ENCODE results near the gene SPPL3. TPM values are rescaled to one million over a fixed set of nuclear protein-coding genes. Genes with fewer than 3 reads are reported as not detected.

The SPPL3 gene
- polyA plus RNA-seq, 10 donors, result 47.1 to 69.0 (median 54.8) TPM

DNA sequence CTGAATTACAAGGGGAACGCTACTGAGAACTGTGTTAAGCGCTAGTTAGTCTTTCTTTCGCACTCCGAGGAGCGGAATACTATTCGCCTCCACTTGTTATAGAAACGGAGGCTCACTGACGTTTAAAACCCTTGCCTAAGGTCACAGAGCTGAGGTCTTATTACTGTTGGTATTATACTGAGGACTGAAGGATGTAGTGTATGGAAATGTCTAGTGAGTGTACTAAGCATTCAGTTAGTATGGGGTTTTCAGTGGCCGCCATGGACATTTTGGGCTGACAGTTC lies 177.7 kb downstream of the SPPL3 start:
- DNase-seq, result no peak

- peak; percentile 82 to 95 (median 91) for DNase-seq
Observed at GRCh38 chr12:120725659-120726509, 178.3 kb downstream of the SPPL3 start, which contains the start of gene ACADS. TSS of gene ACADS (plus strand) at chr12:120725826. CDS start at chr12:120725886, 60 bp downstream.

- DNase-seq, result no peak
Observed at GRCh38 chr12:120725151-120725658, 179.0 kb downstream of the SPPL3 start.

DNA sequence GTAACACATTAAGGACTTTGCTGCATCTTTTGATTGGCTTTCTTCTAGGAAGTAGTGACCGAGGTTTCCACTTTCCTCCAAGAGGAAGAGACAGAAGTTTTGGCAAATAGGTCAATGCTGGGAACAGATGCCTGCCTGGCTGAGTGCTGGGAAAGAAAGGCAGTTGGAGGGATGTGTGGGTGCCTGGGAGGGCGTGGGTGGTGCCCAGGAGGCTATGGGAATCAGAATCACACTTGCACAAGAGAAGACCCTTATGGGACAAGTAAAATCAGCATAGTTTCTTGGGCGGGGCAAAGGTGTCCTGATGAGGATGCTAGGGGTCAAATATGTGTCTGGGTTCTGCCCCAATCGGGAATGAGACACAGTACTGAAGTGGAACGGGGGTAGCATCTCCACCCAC lies 179.4 kb downstream of the SPPL3 start:
- no peak for DNase-seq

- DNase-seq, result no peak
Observed at GRCh38 chr12:120722784-120723183, 181.4 kb downstream of the SPPL3 start.

GRCh38 chr12:120721866-120722265 lies 182.3 kb downstream of the SPPL3 start:
- no peak for DNase-seq

DNA sequence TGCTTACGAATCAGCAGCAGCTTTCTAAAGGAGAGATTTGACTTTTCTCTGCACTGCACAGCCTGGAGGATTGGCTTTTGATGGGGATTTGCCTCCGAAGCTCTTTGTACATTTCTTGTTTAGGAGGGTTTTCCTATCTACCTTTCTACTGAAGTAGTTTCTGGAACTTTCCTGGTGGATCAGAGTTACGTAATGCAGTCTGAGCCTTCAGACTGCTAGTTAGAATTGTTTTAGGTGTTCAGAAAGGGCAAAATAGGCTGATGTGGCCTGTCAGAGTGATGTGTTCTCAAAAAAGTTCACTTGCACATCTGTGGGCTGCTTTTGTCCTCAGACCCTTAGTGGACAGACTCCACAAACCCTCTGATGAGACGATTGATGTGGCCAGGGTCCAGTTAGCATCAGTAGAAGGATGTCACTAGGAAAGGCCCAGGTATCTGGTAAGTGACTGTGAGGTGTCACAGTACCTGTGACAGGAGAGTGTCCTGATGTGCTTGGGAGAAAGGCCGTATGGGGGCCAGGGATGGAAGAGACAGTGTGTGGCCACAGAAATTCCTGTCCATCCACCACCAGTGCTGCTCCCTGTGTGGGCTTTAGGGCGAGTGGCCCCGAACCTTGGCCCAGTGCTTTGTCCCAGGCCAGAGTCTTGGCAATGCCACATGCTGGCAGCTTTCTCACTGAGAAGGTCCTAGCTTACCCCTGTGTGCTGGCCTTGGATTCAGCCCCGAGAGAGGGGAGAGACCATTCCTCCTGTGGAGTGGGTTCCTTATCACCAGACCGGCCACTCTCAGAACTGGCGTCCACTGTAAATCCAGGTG lies 183.0 kb downstream of the SPPL3 start:
- no peak for DNase-seq

DNA sequence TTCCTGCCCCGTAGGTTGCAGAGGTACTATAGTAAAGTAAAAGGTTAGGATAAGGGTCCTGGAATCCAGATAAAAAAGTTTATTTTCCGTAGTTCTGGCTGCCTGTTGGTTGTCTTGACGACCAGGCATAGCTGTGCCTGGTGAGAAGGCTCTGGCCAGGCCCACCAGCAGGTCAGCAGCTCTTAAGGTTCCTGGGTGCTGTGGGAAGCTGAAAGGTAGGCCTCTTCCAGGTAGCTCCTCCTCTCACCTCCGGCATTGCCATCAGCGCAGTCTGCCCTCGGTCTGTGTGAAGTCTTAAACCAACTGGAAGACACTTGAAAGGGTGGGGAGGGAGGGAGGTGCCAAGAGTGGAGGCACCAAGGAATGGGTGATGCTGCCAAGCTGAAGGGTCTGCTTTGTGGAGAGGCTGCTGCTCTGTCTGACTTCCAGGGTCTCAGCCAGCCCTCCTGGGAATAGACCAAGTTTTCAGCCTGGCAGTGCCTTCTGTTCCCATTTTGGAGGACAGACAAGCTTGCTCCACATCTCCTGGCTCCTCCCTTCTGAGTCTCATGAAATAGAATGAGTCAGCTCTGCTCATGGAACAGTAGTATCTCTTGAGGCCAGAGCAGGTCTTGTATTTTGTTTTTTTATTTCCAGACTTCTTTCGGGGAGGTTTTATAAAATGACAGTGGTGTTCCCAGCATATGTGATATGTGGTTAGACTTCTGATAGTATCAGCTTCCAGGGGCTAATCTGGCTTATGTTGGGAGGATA lies 183.7 kb downstream of the SPPL3 start:
- DNase-seq, result no peak

DNA sequence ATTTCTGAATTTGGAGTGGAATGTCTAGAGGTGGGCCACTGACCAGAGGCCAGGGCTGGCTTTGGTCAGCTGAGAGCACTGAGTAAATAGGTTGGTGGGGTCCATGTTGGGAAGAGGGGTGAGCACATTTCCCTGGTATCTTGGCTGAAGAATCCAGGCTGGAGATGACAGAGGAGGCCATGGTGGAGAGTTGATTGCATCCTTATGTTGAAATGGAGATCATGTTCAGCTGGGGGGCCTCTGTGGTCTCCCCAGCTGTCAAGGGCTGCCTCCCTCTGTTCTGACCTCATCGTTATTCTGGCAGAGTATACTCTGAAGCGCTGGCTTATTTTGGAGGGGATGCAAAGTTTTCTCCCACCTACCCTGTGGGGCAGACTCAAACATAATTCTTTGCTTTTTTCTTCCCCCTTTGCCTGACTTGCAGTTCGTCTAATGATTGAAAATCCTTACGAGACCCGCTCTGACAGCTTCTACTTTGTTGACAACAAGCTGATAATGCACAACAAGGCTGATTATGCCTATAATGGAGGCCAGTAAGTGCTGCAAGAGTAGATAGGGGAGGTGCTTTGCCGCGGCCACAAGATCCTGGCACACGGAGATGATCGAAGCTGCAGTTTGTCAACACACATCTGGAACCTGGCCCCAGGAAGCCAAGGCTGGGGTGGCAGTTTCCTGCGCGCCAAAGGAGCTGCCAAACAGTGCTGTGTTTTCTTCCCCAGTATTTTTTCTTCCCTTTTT lies 184.5 kb downstream of the SPPL3 start:
- no peak for DNase-seq

DNA sequence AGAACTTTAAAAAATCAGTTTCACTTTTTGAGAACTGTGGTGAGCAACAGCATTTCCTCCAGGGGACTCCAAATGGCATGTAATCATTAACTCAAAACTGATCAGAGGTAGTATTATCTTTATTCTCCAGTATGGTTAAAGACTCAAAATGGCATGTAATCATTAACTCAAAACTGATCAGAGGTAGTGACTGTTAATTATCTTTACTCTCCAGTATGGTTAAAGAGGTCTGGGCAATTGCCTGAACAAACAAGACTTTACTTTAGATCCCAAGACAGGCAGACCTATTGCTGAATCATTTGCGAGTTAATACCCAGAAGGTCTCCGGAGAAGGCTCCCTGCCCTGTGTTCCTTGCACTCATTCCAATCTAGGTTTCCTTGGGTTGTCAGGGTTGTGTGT lies 185.1 kb downstream of the SPPL3 start:
- no peak for DNase-seq

GRCh38 chr12:120718055-120718454 lies 186.1 kb downstream of the SPPL3 start:
- DNase-seq, result no peak

GRCh38 chr12:120713861-120714482 lies 190.2 kb downstream of the SPPL3 start:
- peak; percentile 76 to 86 (median 82) for DNase-seq

GRCh38 chr12:120712610-120713009 lies 191.5 kb downstream of the SPPL3 start:
- no peak for DNase-seq

Other genes with a start within 250 kb of the SPPL3 start
- 100 to 1,000 TPM in 1 of 10 donors, 10 to 100 TPM in 9; 70.3 to 100 (median 75.3) TPM for gene MLEC, start 217.2 kb downstream of the SPPL3 start, polyA plus RNA-seq (ENCODE audit: insufficient read length in 10 of 10)
- gene UNC119B, start 193.9 kb downstream of the SPPL3 start, polyA plus RNA-seq (ENCODE audit: insufficient read length in 10 of 10), result 10 to 100 TPM; 12.8 to 23.6 (median 14.9) TPM
- 10 to 100 TPM; 13.9 to 19.1 (median 17.0) TPM for gene ACADS, start 178.5 kb downstream of the SPPL3 start, polyA plus RNA-seq (ENCODE audit: insufficient read length in 10 of 10)
- gene HNF1A, start 74.2 kb upstream of the SPPL3 start, polyA plus RNA-seq (ENCODE audit: insufficient read length in 10 of 10), result under 1 TPM in 1 of 10 donors, not detected in 9; 0.05 TPM
- 10 to 100 TPM in 8 of 10 donors, 1 to 10 TPM in 2; 8.7 to 12.9 (median 10.7) TPM for gene C12orf43, start 112.1 kb upstream of the SPPL3 start, polyA plus RNA-seq (ENCODE audit: insufficient read length in 10 of 10)
- gene OASL, start 134.9 kb upstream of the SPPL3 start, polyA plus RNA-seq (ENCODE audit: insufficient read length in 10 of 10), result under 1 TPM in 5 of 10 donors, not detected in 5; 0.10 to 0.48 (median 0.11) TPM
- gene P2RX7, start 228.5 kb upstream of the SPPL3 start, polyA plus RNA-seq (ENCODE audit: insufficient read length in 10 of 10), result 1 to 10 TPM in 9 of 10 donors, under 1 TPM in 1; 0.97 to 2.3 (median 1.6) TPM

Measured in muscle of back (tissue), 11 donors.